Endothelial cell of umbilical vein (primary cell): Measurements from ENCODE around the gene B3GALT4. TPM values are rescaled to one million over a fixed set of nuclear protein-coding genes. Genes with fewer than 3 reads are reported as not detected.

ENCODE experiments used
- BruUV-seq: library from RNA; stranded (reverse); fragments of 400-500 nt; replicated peaks from 2 replicates; lab custom pipeline; 2021; lab: Mats Ljungman, UMichigan
- CTCF ChIA-PET: fragments of 300-600, 350-600 bp; sonication (Branson Sonifier 250); formaldehyde crosslinking; loops from one replicate; lab custom pipeline; 2021; ENCODE audit warnings: antibody characterized with exemption, inconsistent platforms; lab: Charles Lee
- POLR2A ChIA-PET: fragments of 300-600, 350-600 bp; sonication (Branson Sonifier 250); formaldehyde crosslinking; loops from one replicate; lab custom pipeline; 2021; ENCODE audit warnings: antibody characterized with exemption, inconsistent platforms; lab: Charles Lee
- DNase-seq: peaks from one replicate; pipeline ENCODE4 v3.0.0-alpha.2; 2011; ENCODE audit warnings: low read depth, low spot score
- FAIRE-seq: peaks from 2 replicates; lab custom pipeline; 2011; peaks lifted over from hg19 to GRCh38; lab: Jason Lieb, UNC
- H2AFZ ChIP-seq: 2 replicates; pipeline ENCODE4 v1.6.0; 2012; ENCODE audit warnings: low read depth, low read length, control low read depth, inconsistent platforms
- H3K27ac ChIP-seq: 2 replicates; pipeline ENCODE4 v1.5.1; 2011; ENCODE audit warnings: low read depth, mild to moderate bottlenecking, control low read depth, low read length, moderate library complexity; ENCODE audit not compliant: insufficient read depth
- H3K27me3 ChIP-seq, 2 experiments: 2 replicates each; pipeline versions ENCODE4 v1.6.0 to v1.6.1; 2011; ENCODE audit warnings: low read length in 2 of 2, mixed read lengths in 1 of 2; ENCODE audit not compliant: control insufficient read depth in 2 of 2, insufficient read depth in 2 of 2
- H3K36me3 ChIP-seq, 2 experiments: 2 replicates in 1 of 2; 3 replicates in 1 of 2; pipeline ENCODE4 v1.5.1; 2011; ENCODE audit warnings: low read length in 2 of 2, mild to moderate bottlenecking in 1 of 2, moderate library complexity in 1 of 2; ENCODE audit not compliant: control insufficient read depth in 2 of 2, insufficient read depth in 2 of 2; ENCODE audit errors: extremely low read depth in 1 of 2
- H3K4me1 ChIP-seq: 3 replicates; pipeline ENCODE4 v1.5.1; 2011; ENCODE audit warnings: mild to moderate bottlenecking, low read length; ENCODE audit not compliant: control insufficient read depth, insufficient read depth; ENCODE audit errors: extremely low read depth
- H3K4me2 ChIP-seq: 2 replicates; pipeline ENCODE4 v1.6.1; 2011; ENCODE audit warnings: low read length, control low read depth, mixed read lengths; ENCODE audit not compliant: insufficient read depth
- H3K4me3 ChIP-seq, 3 experiments: fragments of 200-600 bp in 1 of 3; sonication (generic), shearing (Covaris generic) in 1 of 3; replicated peaks in 1 of 3; 2 replicates each; pipeline ENCODE4 v1.5.1; 2011 to 2016; ENCODE audit warnings: control low read depth in 3 of 3, low read length in 3 of 3, mild to moderate bottlenecking in 2 of 3, inconsistent platforms in 1 of 3, low read depth in 1 of 3, moderate library complexity in 1 of 3; ENCODE audit not compliant: insufficient read depth in 1 of 3
- H3K79me2 ChIP-seq: 2 replicates; pipeline ENCODE4 v1.6.0; 2012; ENCODE audit warnings: low read length, inconsistent platforms; ENCODE audit not compliant: control insufficient read depth, insufficient read depth
- H3K9ac ChIP-seq: replicated peaks from 2 replicates; pipeline ENCODE3; 2011; ENCODE audit warnings: low read length, control low read depth; ENCODE audit not compliant: insufficient read depth; ENCODE audit errors: extremely low read depth
- H3K9me1 ChIP-seq: replicated peaks from 3 replicates; pipeline ENCODE4 v1.6.0; 2011; ENCODE audit warnings: mild to moderate bottlenecking, low read length; ENCODE audit not compliant: control insufficient read depth, insufficient read depth; ENCODE audit errors: extremely low read depth
- H3K9me3 ChIP-seq: replicated peaks from 2 replicates; pipeline ENCODE4 v1.5.1; 2012; ENCODE audit warnings: low read length, inconsistent platforms; ENCODE audit not compliant: control insufficient read depth, insufficient read depth
- H4K20me1 ChIP-seq: replicated peaks from 2 replicates; pipeline ENCODE3; 2011; ENCODE audit warnings: mild to moderate bottlenecking, low read length; ENCODE audit not compliant: control insufficient read depth, insufficient read depth; ENCODE audit errors: extremely low read depth
- CTCF ChIP-seq, 2 donors: IDR thresholded peaks; 1 replicate in 1 of 2; 2 replicates in 1 of 2; pipeline ENCODE4 v1.5.1; 2011; ENCODE audit warnings: low read length in 2 of 2, mild to moderate bottlenecking in 2 of 2, moderate library complexity in 2 of 2, control low read depth in 1 of 2, inconsistent platforms in 1 of 2, low read depth in 1 of 2; ENCODE audit not compliant: insufficient read depth in 1 of 2; ENCODE audit errors: extremely low read depth in 1 of 2
- EZH2 ChIP-seq: IDR thresholded peaks from 2 replicates; pipeline ENCODE4 v1.6.1; 2012; ENCODE audit warnings: borderline replicate concordance, low read depth, mild to moderate bottlenecking, moderate library complexity, low read length, inconsistent platforms; ENCODE audit not compliant: severe bottlenecking
- FOS ChIP-seq: IDR thresholded peaks from 2 replicates; pipeline ENCODE4 v1.6.1; 2011; ENCODE audit warnings: mild to moderate bottlenecking, low read length, moderate library complexity, borderline replicate concordance; ENCODE audit not compliant: insufficient read depth
- GATA2 ChIP-seq: IDR thresholded peaks from 2 replicates; pipeline ENCODE4 v1.7.0; 2011; ENCODE audit warnings: low read depth, mild to moderate bottlenecking, moderate library complexity, mixed read lengths, low read length; ENCODE audit not compliant: insufficient read length, insufficient read depth
- JUN ChIP-seq: IDR thresholded peaks from 2 replicates; pipeline ENCODE4 v1.6.1; 2011; ENCODE audit warnings: borderline replicate concordance, low read depth; ENCODE audit not compliant: insufficient read length, insufficient read depth
- MAX ChIP-seq: IDR thresholded peaks from 2 replicates; pipeline ENCODE4 v1.6.1; 2011; ENCODE audit not compliant: insufficient read depth, insufficient read length
- MYC ChIP-seq: IDR thresholded peaks from one replicate; pipeline ENCODE4 v1.6.1; 2011; ENCODE audit warnings: mild to moderate bottlenecking, low read depth, low read length
- POLR2A ChIP-seq: IDR thresholded peaks from 2 replicates; pipeline ENCODE4 v1.6.1; 2012; ENCODE audit warnings: low read depth, mild to moderate bottlenecking, control low read depth, low read length
- POLR2AphosphoS5 ChIP-seq: IDR thresholded peaks from 2 replicates; pipeline ENCODE4 v1.6.1; 2012; ENCODE audit warnings: low read depth, mild to moderate bottlenecking, control low read depth, low read length, moderate library complexity; ENCODE audit not compliant: insufficient read depth
- dilution Hi-C: fragments of 300-500 bp; cut with MboI; formaldehyde crosslinking; loops from one replicate; pipeline ENCODE4 v1.15.0; 2019; ENCODE audit warnings: low sequenced_read_pairs; ENCODE audit not compliant: extremely low pct_ligation_motif_present
- intact Hi-C: fragments of 100-400 bp; cut with micrococcal nuclease; formaldehyde crosslinking; loops from one replicate; pipeline ENCODE4 v1.10.0; 2022
- polyA plus RNA-seq, 4 experiments: library from polyadenylated mRNA; depleted of rRNA in 3 of 4; stranded (reverse) in 3 of 4; unstranded in 1 of 4; fragments of >200 nt; gene quantifications; 2 replicates each; pipeline versions ENCODE4 v1.2.1 to v1.2.3, GENCODE V29; 2011 to 2012; ENCODE audit warnings: missing spikeins in 1 of 4
- total RNA-seq: library from RNA; stranded (reverse); gene quantifications from 2 replicates; pipeline ENCODE4 v1.2.3, GENCODE V29; 2021

B3GALT4 gene
- total and polyA plus RNA-seq, 2 donors (not counting 3 experiments of a cell fraction or from before 2014, with no cell fraction given), result 4.5 to 5.6 TPM

- Histone ChIP-seq H3K27ac (no peak overlapping the region), H4K20me1 (no peaks in the 10 kb centered on the region), H3K4me1 (peaks cover 16% of the 10 kb centered on the region), H3K9me1 (no peaks in the 10 kb centered on the region), H3K79me2 (peaks cover 19% of the 10 kb centered on the region), H3K9me3 (no peaks in the 10 kb centered on the region), H3K36me3 (peaks cover 7 to 33% of the 10 kb centered on the region in 2 experiments), H3K4me2 (no peak overlapping the region), H3K4me3 (no peak overlapping the region), H3K27me3 (no peaks in the 10 kb centered on the region), H3K9ac (no peak overlapping the region), H2AFZ (no peak overlapping the region)
- dilution Hi-C loops (no loop called here), intact Hi-C loops (no loop called here)
- CTCF ChIA-PET, result interaction anchor here (1.4 kb wide), 1 partner anchor 17 kb away, joined by 3 read pairs; the partner anchor contains the start of gene B3GALT4
- FAIRE-seq (no peak), DNase-seq (no peak)
- BruUV-seq, result no TSS peak
- POLR2A ChIA-PET, result no interaction called here
- TF ChIP-seq GATA2, result no peak
Measured at GRCh38 chr6:33294086-33294823, 17.3 kb downstream of the B3GALT4 start.

- Histone ChIP-seq H3K27me3 (no peaks in the 10 kb centered on the region), H3K9me3 (no peaks in the 10 kb centered on the region), H3K4me1 (peaks cover 13% of the 10 kb centered on the region), H2AFZ (no peak overlapping the region), H3K9ac (no peak overlapping the region), H3K27ac (no peak overlapping the region), H3K4me3 (no peak overlapping the region), H3K79me2 (peaks cover 8% of the 10 kb centered on the region), H3K4me2 (no peak overlapping the region), H3K9me1 (no peaks in the 10 kb centered on the region), H4K20me1 (no peaks in the 10 kb centered on the region), H3K36me3 (peaks cover 7 to 33% of the 10 kb centered on the region in 2 experiments)
- POLR2A ChIA-PET, result no interaction called here
- FAIRE-seq (no peak), DNase-seq (no peak)
- dilution Hi-C loops, result no loop called here
- CTCF ChIA-PET, result interaction anchor here (1.4 kb wide), 1 partner anchor 18 kb away, joined by 3 read pairs; the partner anchor contains the start of gene B3GALT4
- no peak for TF ChIP-seq EZH2
- TF ChIP-seq JUN, result no peak
- no peak for TF ChIP-seq MAX
- no peak for TF ChIP-seq GATA2
- no peak for TF ChIP-seq MYC
- TF ChIP-seq CTCF (IDR thresholded peaks at IDR 0.05; ENCODE audit: extremely low read depth in 1 of 2, insufficient read depth in 1 of 2, low read depth in 1 of 2, low read length in 2 of 2), result no peak
- TF ChIP-seq POLR2A, result no peak
- no peak for TF ChIP-seq POLR2AphosphoS5
- TF ChIP-seq FOS, result no peak
- intact Hi-C loops, result no loop called here
- no TSS peak for BruUV-seq
Measured at GRCh38 chr6:33295621-33296369, 18.9 kb downstream of the B3GALT4 start.
